Activated CD8-positive, alpha-beta memory T cell treated with anti-CD3 and anti-CD28 coated beads for 36 hours (primary cell): ENCODE measurements around the gene RAB17. TPM values are rescaled to one million over a fixed set of nuclear protein-coding genes. Genes with fewer than 3 reads are reported as not detected.

Experiments
- CTCF ChIA-PET: fragments of 350-600 bp; sonication (Branson Sonifier 250); formaldehyde crosslinking; loops from one replicate; lab custom pipeline; 2021; ENCODE audit warnings: antibody characterized with exemption; lab: Charles Lee
- POLR2A ChIA-PET: fragments of 350-600 bp; sonication (Branson Sonifier 250); formaldehyde crosslinking; loops from one replicate; lab custom pipeline; 2021; ENCODE audit warnings: antibody characterized with exemption; lab: Charles Lee
- total RNA-seq, 2 experiments: library from RNA; stranded (reverse); gene quantifications; one replicate each; pipeline ENCODE4 v1.2.3, GENCODE V29; 2021

Gene RAB17
- total RNA-seq, 2 experiments from 2014 or later: not detected

- ChIA-PET POLR2A (interaction anchor here (0.6 kb wide), 1 partner anchor 85 kb away, joined by 3 read pairs; no protein-coding TSS in a partner anchor), CTCF (interaction anchor here (0.6 to 2.0 kb wide), 4 partner anchors 14 to 155 kb away, joined by 3 to 8 read pairs (median 3); no protein-coding TSS in a partner anchor)
Measured at GRCh38 chr2:237585590-237586221, 4.8 kb downstream of the RAB17 start.

GRCh38 chr2:237583385-237584295 is 6.9 kb downstream of the RAB17 start:
- ChIA-PET POLR2A (no interaction called here), CTCF (interaction anchor here (1.2 to 1.7 kb wide), 2 partner anchors 9 to 12 kb away, joined by 4 to 10 read pairs; no protein-coding TSS in a partner anchor)

- ChIA-PET CTCF (interaction anchor here (0.7 to 2.7 kb wide), 11 partner anchors 10 to 193 kb away, joined by 3 to 15 read pairs (median 4); no protein-coding TSS in a partner anchor), POLR2A (interaction anchor here (0.7 to 1.4 kb wide), 2 partner anchors 69 to 92 kb away, joined by 3 to 5 read pairs; no protein-coding TSS in a partner anchor)
Measured at GRCh38 chr2:237581751-237582746, 8.5 kb downstream of the RAB17 start.

- POLR2A ChIA-PET: interaction anchor here (0.7 to 1.4 kb wide), 2 partner anchors 68 to 93 kb away, joined by 3 to 5 read pairs; no protein-coding TSS in a partner anchor
- CTCF ChIA-PET: interaction anchor here (0.7 to 2.7 kb wide), 10 partner anchors 9 to 194 kb away, joined by 3 to 15 read pairs (median 4); no protein-coding TSS in a partner anchor
Measured at GRCh38 chr2:237581326-237581725, 9.2 kb downstream of the RAB17 start.

- POLR2A ChIA-PET: no interaction called here
Measured at GRCh38 chr2:237577956-237578870, 12.3 kb downstream of the RAB17 start.

GRCh38 chr2:237577458-237577857 is 13.1 kb downstream of the RAB17 start:
- ChIA-PET CTCF (interaction anchor here (1.7 kb wide), 1 partner anchor 65 kb away, joined by 6 read pairs; no protein-coding TSS in a partner anchor), POLR2A (no interaction called here)

More at GRCh38 chr2:237577956-237578870, 12.3 kb downstream of the RAB17 start:
- CTCF ChIA-PET: interaction anchor here (0.6 to 1.7 kb wide), 2 partner anchors 20 to 66 kb away, joined by 3 to 6 read pairs; no protein-coding TSS in a partner anchor

- ChIA-PET CTCF (interaction anchor here (1.3 to 1.7 kb wide), 2 partner anchors 64 to 168 kb away, joined by 3 to 6 read pairs; no protein-coding TSS in a partner anchor), POLR2A (no interaction called here)
Measured at GRCh38 chr2:237576974-237577373, 13.6 kb downstream of the RAB17 start.

- CTCF ChIA-PET: interaction anchor here (1.1 to 7.1 kb wide), 4 partner anchors 64 to 422 kb away, joined by 3 to 120 read pairs (median 4); no protein-coding TSS in a partner anchor
- POLR2A ChIA-PET: no interaction called here
Measured at GRCh38 chr2:237575869-237576862, 14.4 kb downstream of the RAB17 start.

GRCh38 chr2:237574894-237575868 is 15.4 kb downstream of the RAB17 start:
- ChIA-PET POLR2A (interaction anchor here (1.3 kb wide), 1 partner anchor 62 kb away, joined by 7 read pairs; no protein-coding TSS in a partner anchor), CTCF (interaction anchor here (1.1 to 7.1 kb wide), 3 partner anchors 63 to 421 kb away, joined by 3 to 120 read pairs (median 3); no protein-coding TSS in a partner anchor)

GRCh38 chr2:237574467-237574866 is 16.1 kb downstream of the RAB17 start:
- ChIA-PET CTCF (interaction anchor here (7.1 kb wide), 1 partner anchor 63 kb away, joined by 120 read pairs; no protein-coding TSS in a partner anchor), POLR2A (interaction anchor here (1.3 kb wide), 1 partner anchor 62 kb away, joined by 7 read pairs; no protein-coding TSS in a partner anchor)

- CTCF ChIA-PET: interaction anchor here (7.1 kb wide), 1 partner anchor 62 kb away, joined by 120 read pairs; no protein-coding TSS in a partner anchor
Measured at GRCh38 chr2:237573721-237574415, 16.7 kb downstream of the RAB17 start.

GRCh38 chr2:237572742-237573101 is 17.8 kb downstream of the RAB17 start:
- POLR2A ChIA-PET: interaction anchor here (1.1 kb wide), 1 partner anchor 60 kb away, joined by 6 read pairs; no protein-coding TSS in a partner anchor

More at GRCh38 chr2:237573721-237574415, 16.7 kb downstream of the RAB17 start:
- POLR2A ChIA-PET: interaction anchor here (0.6 to 1.3 kb wide), 2 partner anchors 61 to 99 kb away, joined by 4 to 7 read pairs; no protein-coding TSS in a partner anchor

GRCh38 chr2:237572021-237572741 is 18.4 kb downstream of the RAB17 start:
- CTCF ChIA-PET: interaction anchor here (0.6 to 7.1 kb wide), 35 partner anchors 9 to 486 kb away, joined by 3 to 120 read pairs (median 5); partner anchors contain the start of gene COPS8
- POLR2A ChIA-PET: interaction anchor here (1.1 kb wide), 1 partner anchor 60 kb away, joined by 6 read pairs; no protein-coding TSS in a partner anchor

More at GRCh38 chr2:237572742-237573101, 17.8 kb downstream of the RAB17 start:
- CTCF ChIA-PET: interaction anchor here (0.8 to 7.1 kb wide), 18 partner anchors 9 to 487 kb away, joined by 3 to 120 read pairs (median 6); partner anchors contain the start of gene COPS8
